Measurements from ENCODE around the gene LGR6.

The LGR6 gene

GRCh38 chr1:202200112-202200548 is 6.5 kb downstream of the LGR6 start:
- no peak for DNase-seq

GRCh38 chr1:202200669-202201068 is 7.1 kb downstream of the LGR6 start:
- no peak for DNase-seq

- DNase-seq, result no peak
Measured at GRCh38 chr1:202201266-202201665, 7.7 kb downstream of the LGR6 start.

GRCh38 chr1:202201971-202202370 is 8.4 kb downstream of the LGR6 start:
- no peak for DNase-seq

GRCh38 chr1:202202500-202203168 is 9.0 kb downstream of the LGR6 start:
- DNase-seq, result no peak

GRCh38 chr1:202203238-202204039 is 9.8 kb downstream of the LGR6 start:
- no peak for DNase-seq

GRCh38 chr1:202204065-202204464 is 10.5 kb downstream of the LGR6 start:
- DNase-seq, result no peak

GRCh38 chr1:202205523-202206190 is 12.1 kb downstream of the LGR6 start:
- DNase-seq, result no peak

GRCh38 chr1:202207292-202207691 is 13.7 kb downstream of the LGR6 start:
- DNase-seq, result no peak

GRCh38 chr1:202208351-202208857 is 14.8 kb downstream of the LGR6 start:
- no peak for DNase-seq

GRCh38 chr1:202210385-202210784 is 16.8 kb downstream of the LGR6 start:
- no peak for DNase-seq

GRCh38 chr1:202210969-202211368 is 17.4 kb downstream of the LGR6 start:
- DNase-seq, result no peak

- DNase-seq, result no peak
Measured at GRCh38 chr1:202212787-202213186, 19.2 kb downstream of the LGR6 start.

- DNase-seq, result no peak
Measured at GRCh38 chr1:202213361-202214088, 19.9 kb downstream of the LGR6 start.

GRCh38 chr1:202214089-202214843 is 20.7 kb downstream of the LGR6 start:
- no peak for DNase-seq

GRCh38 chr1:202215472-202216130 is 22.0 kb downstream of the LGR6 start:
- DNase-seq, result no peak

- DNase-seq, result no peak
Measured at GRCh38 chr1:202216691-202217090, 23.1 kb downstream of the LGR6 start.

- no peak for DNase-seq
Measured at GRCh38 chr1:202217516-202217915, 23.9 kb downstream of the LGR6 start.

- DNase-seq, result no peak
Measured at GRCh38 chr1:202217951-202218350, 24.4 kb downstream of the LGR6 start.

GRCh38 chr1:202220733-202221132 is 27.1 kb downstream of the LGR6 start:
- DNase-seq, result no peak
